Measurements from ENCODE around the gene OMP.
"Not testable (repeated sequence)": the region's sequence is repeated elsewhere in the genome, so short reads cannot be mapped to it uniquely, and the experiment has no call there.

OMP gene

DNA sequence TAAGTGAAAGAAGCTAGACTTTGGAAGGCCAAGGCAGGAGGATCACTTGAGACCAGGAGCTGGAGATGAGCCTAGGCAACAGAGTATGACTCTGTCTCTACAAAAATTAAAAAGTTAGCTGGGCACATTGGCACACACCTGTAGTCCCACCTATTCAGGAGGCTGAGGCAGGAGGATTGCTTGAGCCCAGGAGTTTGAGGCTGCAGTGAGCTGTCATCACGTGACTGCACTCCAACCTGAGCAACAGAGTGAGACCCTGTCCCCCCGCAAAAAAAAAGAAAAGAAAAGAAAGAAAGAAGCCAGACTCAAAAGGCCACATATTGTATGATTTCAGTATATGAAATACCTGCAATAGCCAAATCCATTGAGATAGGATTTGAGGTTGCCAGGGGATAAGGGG, 43.7 kb upstream of the OMP start:
- no peak for DNase-seq (ENCODE audit: low read depth, low spot score)

DNA sequence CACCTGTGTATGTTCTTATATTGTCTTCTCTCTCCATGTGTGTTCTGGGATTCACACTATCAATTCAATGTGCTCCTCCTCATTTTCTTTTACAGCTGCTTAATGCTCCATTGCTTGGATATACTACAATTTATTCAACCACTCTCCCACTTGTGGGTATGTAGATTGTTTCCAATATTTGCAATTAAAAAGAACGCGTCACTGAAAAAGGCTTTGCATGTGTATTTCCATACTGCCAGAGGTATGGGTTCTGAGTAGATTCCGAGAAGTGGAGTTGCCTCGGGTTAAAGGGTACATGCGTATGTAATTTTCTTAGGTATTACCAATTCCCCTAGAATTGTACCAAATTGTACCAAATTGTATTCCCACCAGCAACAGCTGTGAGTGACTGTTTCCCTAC, 42.8 kb upstream of the OMP start:
- no peak overlapping the region for H3K27ac ChIP-seq
- no peak overlapping the region for H3K9ac ChIP-seq (ENCODE audit: insufficient read length)
- no peaks in the 10 kb centered on the region for H3K36me3 ChIP-seq (ENCODE audit: insufficient read depth, low read length)
- H3K9me3 ChIP-seq (ENCODE audit: low read depth, low read length): no peaks in the 10 kb centered on the region
- no peak overlapping the region for H3K4me3 ChIP-seq
- DNase-seq (ENCODE audit: low read depth, low spot score): no peak
- no peak for TF ChIP-seq EZH2 (IDR thresholded peaks at IDR 0.05)

More for the DNA sequence above, 43.7 kb upstream of the OMP start:
- H3K36me3 ChIP-seq (ENCODE audit: insufficient read depth, low read length): no peaks in the 10 kb centered on the region
- H3K27ac ChIP-seq: no peak overlapping the region
- TF ChIP-seq EZH2 (IDR thresholded peaks at IDR 0.05) (no peak), POLR2AphosphoS5 (IDR thresholded peaks at IDR 0.05; ENCODE audit: borderline replicate concordance, low read depth, low read length) (no peak), FOXP2 (optimal IDR thresholded peaks at IDR 0.05; ENCODE audit: control extremely low read depth, extremely low read length, insufficient read depth) (no peak)
- no peak overlapping the region for H3K4me3 ChIP-seq
- no peak overlapping the region for H3K9ac ChIP-seq (ENCODE audit: insufficient read length)
- no peaks in the 10 kb centered on the region for H3K9me3 ChIP-seq (ENCODE audit: low read depth, low read length)

GRCh38 chr11:77060234-77060633, 42.4 kb upstream of the OMP start:
- H3K4me3 ChIP-seq: no peak overlapping the region
- H3K9me3 ChIP-seq (ENCODE audit: low read depth, low read length): no peaks in the 10 kb centered on the region
- DNase-seq (ENCODE audit: low read depth, low spot score): no peak
- H3K27ac ChIP-seq: no peak overlapping the region
- TF ChIP-seq FOXP2 (optimal IDR thresholded peaks at IDR 0.05; ENCODE audit: control extremely low read depth, extremely low read length, insufficient read depth): no peak
- no peak for TF ChIP-seq EZH2 (IDR thresholded peaks at IDR 0.05)
- no peak overlapping the region for H3K9ac ChIP-seq (ENCODE audit: insufficient read length)
- no peaks in the 10 kb centered on the region for H3K36me3 ChIP-seq (ENCODE audit: insufficient read depth, low read length)

DNA sequence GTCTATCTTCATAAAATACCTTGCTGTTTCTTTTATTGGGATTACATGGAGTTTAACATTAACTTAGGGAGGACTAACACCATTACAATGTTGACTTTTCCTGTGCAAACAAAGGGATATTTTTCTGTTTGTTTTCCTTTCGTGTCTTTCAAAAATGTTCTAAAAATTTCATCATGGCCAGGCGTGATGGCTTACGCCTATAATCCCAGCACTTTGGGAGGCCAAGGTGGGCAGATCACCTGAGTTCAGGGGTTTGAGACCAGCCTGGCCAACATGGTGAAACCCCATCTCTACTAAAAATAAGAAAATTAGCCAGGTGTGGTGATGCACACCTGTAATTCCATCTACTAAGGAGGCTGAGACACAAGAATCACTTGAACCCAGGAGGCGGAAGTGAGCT, 41.4 kb upstream of the OMP start:
- not testable (repeated sequence) for H3K4me3 ChIP-seq; DNase-seq (ENCODE audit: low read depth, low spot score); H3K27ac ChIP-seq; H3K9ac ChIP-seq (ENCODE audit: insufficient read length); H3K36me3 ChIP-seq (ENCODE audit: insufficient read depth, low read length); H3K9me3 ChIP-seq (ENCODE audit: low read depth, low read length)

DNA sequence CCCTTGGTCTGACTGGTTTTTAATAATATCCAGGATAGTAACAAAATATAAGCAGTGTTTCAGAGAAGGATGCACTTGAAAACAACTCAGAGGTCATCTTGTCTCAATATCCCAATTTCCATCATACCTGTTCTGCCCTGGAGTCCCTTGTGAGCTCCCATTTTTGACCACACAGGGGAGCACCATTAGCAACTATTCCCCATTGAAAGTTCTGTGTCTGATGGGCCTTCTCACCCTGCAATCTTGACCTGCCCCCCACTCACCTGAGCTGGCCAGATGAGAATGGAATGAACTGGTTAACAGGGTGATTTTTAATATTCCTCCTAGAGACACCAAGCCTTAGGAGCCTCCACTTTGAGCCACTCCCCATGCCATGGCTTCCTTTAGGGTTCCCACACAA, 39.7 kb upstream of the OMP start:
- Histone ChIP-seq H3K36me3 (ENCODE audit: insufficient read depth, low read length) (no peaks in the 10 kb centered on the region), H3K9me3 (ENCODE audit: low read depth, low read length) (no peaks in the 10 kb centered on the region), H3K9ac (ENCODE audit: insufficient read length) (no peak overlapping the region), H3K27ac (no peak overlapping the region), H3K4me3 (no peak overlapping the region)
- no peak for TF ChIP-seq EZH2 (IDR thresholded peaks at IDR 0.05)
- no peak for TF ChIP-seq FOXP2 (optimal IDR thresholded peaks at IDR 0.05; ENCODE audit: control extremely low read depth, extremely low read length, insufficient read depth)
- no peak for TF ChIP-seq POLR2AphosphoS5 (IDR thresholded peaks at IDR 0.05; ENCODE audit: borderline replicate concordance, low read depth, low read length)
- DNase-seq (ENCODE audit: low read depth, low spot score): no peak

GRCh38 chr11:77063407-77063806, 39.2 kb upstream of the OMP start:
- DNase-seq (ENCODE audit: low read depth, low spot score): no peak
- no peak overlapping the region for H3K27ac ChIP-seq
- no peaks in the 10 kb centered on the region for H3K9me3 ChIP-seq (ENCODE audit: low read depth, low read length)
- no peak for TF ChIP-seq EZH2 (IDR thresholded peaks at IDR 0.05)
- TF ChIP-seq POLR2AphosphoS5 (IDR thresholded peaks at IDR 0.05; ENCODE audit: borderline replicate concordance, low read depth, low read length): no peak
- TF ChIP-seq FOXP2 (optimal IDR thresholded peaks at IDR 0.05; ENCODE audit: control extremely low read depth, extremely low read length, insufficient read depth): no peak
- H3K9ac ChIP-seq (ENCODE audit: insufficient read length): no peak overlapping the region
- H3K36me3 ChIP-seq (ENCODE audit: insufficient read depth, low read length): no peaks in the 10 kb centered on the region
- H3K4me3 ChIP-seq: no peak overlapping the region

- TF ChIP-seq POLR2AphosphoS5 (IDR thresholded peaks at IDR 0.05; ENCODE audit: borderline replicate concordance, low read depth, low read length) (no peak), FOXP2 (optimal IDR thresholded peaks at IDR 0.05; ENCODE audit: control extremely low read depth, extremely low read length, insufficient read depth) (no peak), EZH2 (IDR thresholded peaks at IDR 0.05) (no peak)
- no peaks in the 10 kb centered on the region for H3K9me3 ChIP-seq (ENCODE audit: low read depth, low read length)
- H3K27ac ChIP-seq: no peak overlapping the region
- DNase-seq (ENCODE audit: low read depth, low spot score): no peak
- H3K4me3 ChIP-seq: no peak overlapping the region
- no peak overlapping the region for H3K9ac ChIP-seq (ENCODE audit: insufficient read length)
- H3K36me3 ChIP-seq (ENCODE audit: insufficient read depth, low read length): no peaks in the 10 kb centered on the region
Observed at GRCh38 chr11:77063861-77064260, 38.8 kb upstream of the OMP start.

DNA sequence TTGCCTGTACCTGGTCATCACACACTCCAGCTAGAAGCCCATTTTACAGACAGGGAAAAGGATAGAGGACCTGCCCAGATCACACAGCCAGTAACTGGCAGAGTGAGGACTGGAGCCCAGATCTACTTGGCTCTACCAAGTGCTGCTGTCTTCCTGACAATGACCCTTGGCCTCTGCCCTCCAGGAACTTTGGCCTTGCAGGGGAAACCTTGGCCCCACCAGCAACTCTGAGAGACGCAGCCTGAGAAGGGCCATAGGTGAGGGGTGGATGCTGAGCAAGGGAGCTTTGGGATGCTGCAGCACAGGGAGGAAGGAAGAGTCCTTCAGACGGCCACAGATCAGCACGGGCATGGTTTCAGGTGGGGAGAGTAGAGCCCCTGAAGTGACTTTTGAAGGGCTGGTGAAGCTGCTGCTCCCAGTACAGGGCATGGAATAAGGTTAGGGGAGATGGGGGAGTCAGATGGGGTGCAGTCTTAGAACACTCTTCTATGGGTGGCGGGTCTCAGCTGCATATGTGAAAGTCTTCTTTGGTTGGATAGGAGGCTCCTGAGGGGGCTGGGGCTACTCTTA, 37.9 kb upstream of the OMP start:
- Histone ChIP-seq H3K9me3 (ENCODE audit: low read depth, low read length) (no peaks in the 10 kb centered on the region), H3K4me3 (no peak overlapping the region), H3K36me3 (ENCODE audit: insufficient read depth, low read length) (no peaks in the 10 kb centered on the region), H3K27ac (no peak overlapping the region), H3K9ac (ENCODE audit: insufficient read length) (no peak overlapping the region)
- DNase-seq (ENCODE audit: low read depth, low spot score): no peak
- TF ChIP-seq FOXP2 (optimal IDR thresholded peaks at IDR 0.05; ENCODE audit: control extremely low read depth, extremely low read length, insufficient read depth) (no peak), EZH2 (IDR thresholded peaks at IDR 0.05) (no peak), POLR2AphosphoS5 (IDR thresholded peaks at IDR 0.05; ENCODE audit: borderline replicate concordance, low read depth, low read length) (no peak)

DNA sequence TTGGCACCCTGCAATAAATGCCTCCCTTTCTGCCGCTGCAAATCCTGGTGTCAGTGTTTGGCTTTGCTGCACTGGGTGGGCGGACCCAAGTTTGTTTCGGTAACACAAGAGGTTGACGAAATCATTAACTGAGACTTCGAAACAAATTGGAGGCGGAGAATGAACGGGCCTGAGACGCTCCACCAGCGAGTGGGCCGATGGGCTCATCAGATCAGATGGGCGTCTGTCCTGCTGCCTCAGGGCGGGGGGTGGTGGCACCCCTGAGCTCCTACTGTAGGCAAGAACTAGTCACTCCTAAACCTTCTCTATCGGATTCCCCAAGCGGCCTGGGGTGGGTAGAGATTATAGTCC, 36.8 kb upstream of the OMP start:
- Histone ChIP-seq H3K4me3 (peak overlapping the region; percentile 84), H3K9ac (ENCODE audit: insufficient read length) (peak overlapping the region; percentile 81), H3K36me3 (ENCODE audit: insufficient read depth, low read length) (no peaks in the 10 kb centered on the region), H3K27ac (no peak overlapping the region), H3K9me3 (ENCODE audit: low read depth, low read length) (no peaks in the 10 kb centered on the region)
- DNase-seq (ENCODE audit: low read depth, low spot score): no peak
- TF ChIP-seq POLR2AphosphoS5 (IDR thresholded peaks at IDR 0.05; ENCODE audit: borderline replicate concordance, low read depth, low read length) (no peak), EZH2 (IDR thresholded peaks at IDR 0.05) (no peak), FOXP2 (optimal IDR thresholded peaks at IDR 0.05; ENCODE audit: control extremely low read depth, extremely low read length, insufficient read depth) (no peak)

Measured in SK-N-MC (cell line).